Stomach smooth muscle (tissue), 2 donors: ENCODE measurements around the gene ALDH8A1.

ENCODE experiments used
- H3K27ac ChIP-seq: one replicate; pipeline ENCODE4 v1.7.0; 2013; ENCODE audit warnings: mild to moderate bottlenecking, low read length, inconsistent platforms
- H3K27me3 ChIP-seq, 2 donors: one replicate each; pipeline ENCODE4 v1.7.0; 2013; ENCODE audit warnings: low read length in 2 of 2; ENCODE audit not compliant: insufficient read depth in 2 of 2, control insufficient read depth in 1 of 2
- H3K36me3 ChIP-seq, 2 donors: one replicate each; pipeline ENCODE4 v1.7.0; 2013; ENCODE audit warnings: low read length in 2 of 2; ENCODE audit not compliant: control insufficient read depth in 2 of 2, insufficient read depth in 2 of 2
- H3K4me1 ChIP-seq: one replicate; pipeline ENCODE4 v1.7.0; 2013; ENCODE audit warnings: low read length; ENCODE audit not compliant: control insufficient read depth, insufficient read depth
- H3K4me3 ChIP-seq, 2 donors: one replicate each; pipeline ENCODE4 v1.7.0; 2013; ENCODE audit warnings: low read length in 2 of 2
- H3K9ac ChIP-seq, 2 donors: one replicate each; pipeline ENCODE4 v1.7.0; 2013; ENCODE audit warnings: low read length in 2 of 2, mild to moderate bottlenecking in 1 of 2
- H3K9me3 ChIP-seq, 2 donors: one replicate each; pipeline ENCODE4 v1.7.0; 2013; ENCODE audit warnings: low read length in 2 of 2; ENCODE audit not compliant: control insufficient read depth in 2 of 2
- donor health status: healthy.
- donor health status: Pancreatic carcinoma.

Gene ALDH8A1

GRCh38 chr6:134949927-134950326, at the start of gene ALDH8A1:
ALDH8A1 (minus strand) TSS chr6:134950101; CDS start chr6:134950053, 48 bp downstream.
- H3K9me3 ChIP-seq, result peaks cover 0 to 3% of the 10 kb centered on the region in 2 donors
- H3K9ac ChIP-seq, result no peak within 1 kb of the TSS
- H3K27ac ChIP-seq, result no peak within 1 kb of the TSS
- H3K4me1 ChIP-seq, result no peaks in the 10 kb centered on the region
- no peak within 1 kb of the TSS for H3K4me3 ChIP-seq
- no peaks in the 10 kb centered on the region for H3K27me3 ChIP-seq
- no peaks in the 10 kb centered on the region for H3K36me3 ChIP-seq

- no peaks in the 10 kb centered on the region for H3K27me3 ChIP-seq
Measured at GRCh38 chr6:134999107-134999506, 49.2 kb upstream of the ALDH8A1 start.

GRCh38 chr6:134997133-134997995, 47.5 kb upstream of the ALDH8A1 start:
- no peak overlapping the region for H3K4me3 ChIP-seq
- no peaks in the 10 kb centered on the region for H3K9me3 ChIP-seq
- no peak overlapping the region for H3K27ac ChIP-seq
- no peak overlapping the region for H3K9ac ChIP-seq
- peaks cover 6 to 8% of the 10 kb centered on the region in 2 donors for H3K36me3 ChIP-seq
- H3K4me1 ChIP-seq, result no peaks in the 10 kb centered on the region
- no peaks in the 10 kb centered on the region for H3K27me3 ChIP-seq

More at GRCh38 chr6:134999107-134999506, 49.2 kb upstream of the ALDH8A1 start:
- Histone ChIP-seq H3K27ac (no peak overlapping the region), H3K4me1 (no peaks in the 10 kb centered on the region), H3K9me3 (no peaks in the 10 kb centered on the region), H3K36me3 (peaks cover 4 to 5% of the 10 kb centered on the region in 2 donors), H3K9ac (no peak overlapping the region), H3K4me3 (no peak overlapping the region)

GRCh38 chr6:134995536-134995935, 45.6 kb upstream of the ALDH8A1 start:
- H3K4me1 ChIP-seq, result no peaks in the 10 kb centered on the region
- H3K9ac ChIP-seq, result no peak overlapping the region
- no peak overlapping the region for H3K4me3 ChIP-seq
- H3K9me3 ChIP-seq, result no peaks in the 10 kb centered on the region
- H3K27me3 ChIP-seq, result no peaks in the 10 kb centered on the region
- H3K36me3 ChIP-seq, result peaks cover 11 to 15% of the 10 kb centered on the region in 2 donors
- H3K27ac ChIP-seq, result no peak overlapping the region

GRCh38 chr6:134994431-134994830, 44.5 kb upstream of the ALDH8A1 start:
- Histone ChIP-seq H3K27me3 (no peaks in the 10 kb centered on the region), H3K36me3 (peaks cover 11 to 15% of the 10 kb centered on the region in 2 donors)

GRCh38 chr6:134992155-134992554, 42.3 kb upstream of the ALDH8A1 start:
- Histone ChIP-seq H3K36me3 (peaks cover 9 to 11% of the 10 kb centered on the region in 2 donors), H3K9me3 (no peaks in the 10 kb centered on the region), H3K27ac (no peak overlapping the region), H3K27me3 (no peaks in the 10 kb centered on the region), H3K4me1 (no peaks in the 10 kb centered on the region), H3K4me3 (no peak overlapping the region), H3K9ac (no peak overlapping the region)

More at GRCh38 chr6:134994431-134994830, 44.5 kb upstream of the ALDH8A1 start:
- Histone ChIP-seq H3K9ac (no peak overlapping the region), H3K4me1 (no peaks in the 10 kb centered on the region), H3K4me3 (no peak overlapping the region), H3K9me3 (no peaks in the 10 kb centered on the region), H3K27ac (no peak overlapping the region)

- Histone ChIP-seq H3K4me1 (no peaks in the 10 kb centered on the region), H3K9ac (no peak overlapping the region), H3K36me3 (peaks cover 7 to 10% of the 10 kb centered on the region in 2 donors)
Measured at GRCh38 chr6:134990262-134990661, 40.4 kb upstream of the ALDH8A1 start.

GRCh38 chr6:134984821-134985220, 34.9 kb upstream of the ALDH8A1 start:
- no peak overlapping the region for H3K27ac ChIP-seq
- H3K9ac ChIP-seq, result no peak overlapping the region
- H3K4me3 ChIP-seq, result no peak overlapping the region
- no peaks in the 10 kb centered on the region for H3K4me1 ChIP-seq
- no peaks in the 10 kb centered on the region for H3K27me3 ChIP-seq
- no peaks in the 10 kb centered on the region for H3K9me3 ChIP-seq
- peaks cover 13 to 23% of the 10 kb centered on the region in 2 donors for H3K36me3 ChIP-seq

More at GRCh38 chr6:134990262-134990661, 40.4 kb upstream of the ALDH8A1 start:
- Histone ChIP-seq H3K27ac (no peak overlapping the region), H3K9me3 (no peaks in the 10 kb centered on the region), H3K4me3 (no peak overlapping the region), H3K27me3 (no peaks in the 10 kb centered on the region)

GRCh38 chr6:134983823-134984222, 33.9 kb upstream of the ALDH8A1 start:
- Histone ChIP-seq H3K27ac (no peak overlapping the region), H3K9ac (no peak overlapping the region), H3K36me3 (peaks cover 15 to 27% of the 10 kb centered on the region in 2 donors), H3K4me3 (no peak overlapping the region), H3K9me3 (no peaks in the 10 kb centered on the region), H3K27me3 (no peaks in the 10 kb centered on the region), H3K4me1 (no peaks in the 10 kb centered on the region)

GRCh38 chr6:134982161-134982560, 32.3 kb upstream of the ALDH8A1 start:
- Histone ChIP-seq H3K9me3 (no peaks in the 10 kb centered on the region), H3K9ac (no peak overlapping the region), H3K36me3 (peaks cover 15 to 30% of the 10 kb centered on the region in 2 donors), H3K27ac (no peak overlapping the region), H3K4me1 (no peaks in the 10 kb centered on the region), H3K27me3 (no peaks in the 10 kb centered on the region), H3K4me3 (no peak overlapping the region)

- Histone ChIP-seq H3K36me3 (peaks cover 15 to 33% of the 10 kb centered on the region in 2 donors), H3K27ac (no peak overlapping the region), H3K4me1 (no peaks in the 10 kb centered on the region), H3K9ac (no peak overlapping the region), H3K27me3 (no peaks in the 10 kb centered on the region), H3K4me3 (no peak overlapping the region), H3K9me3 (no peaks in the 10 kb centered on the region)
Measured at GRCh38 chr6:134980846-134981245, 30.9 kb upstream of the ALDH8A1 start.
